Measurements from ENCODE around the gene TMEM18.

Gene TMEM18

DNA sequence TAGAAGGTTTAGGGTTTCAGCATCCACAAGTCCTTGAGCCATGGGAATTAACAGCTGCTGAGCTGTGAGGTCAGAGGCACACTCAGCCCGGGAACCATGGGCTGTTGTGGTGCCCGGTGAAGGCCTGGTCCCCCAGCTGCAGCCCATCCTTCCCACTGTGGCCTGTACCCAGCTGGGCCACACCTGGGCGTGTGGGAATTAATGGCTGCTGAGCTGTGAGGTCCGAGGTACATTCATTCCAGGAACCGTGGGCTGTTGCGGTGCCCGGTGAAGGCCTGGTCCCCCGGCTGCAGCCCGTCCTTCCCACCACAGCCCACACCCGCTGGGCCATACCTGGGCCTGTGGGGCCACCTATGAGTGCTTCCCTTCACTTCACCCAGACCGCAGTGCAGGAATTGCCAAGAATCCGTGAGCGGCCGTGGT lies 25.2 kb downstream of the TMEM18 start:
- DNase-seq (ENCODE audit: low read depth): no peak

DNA sequence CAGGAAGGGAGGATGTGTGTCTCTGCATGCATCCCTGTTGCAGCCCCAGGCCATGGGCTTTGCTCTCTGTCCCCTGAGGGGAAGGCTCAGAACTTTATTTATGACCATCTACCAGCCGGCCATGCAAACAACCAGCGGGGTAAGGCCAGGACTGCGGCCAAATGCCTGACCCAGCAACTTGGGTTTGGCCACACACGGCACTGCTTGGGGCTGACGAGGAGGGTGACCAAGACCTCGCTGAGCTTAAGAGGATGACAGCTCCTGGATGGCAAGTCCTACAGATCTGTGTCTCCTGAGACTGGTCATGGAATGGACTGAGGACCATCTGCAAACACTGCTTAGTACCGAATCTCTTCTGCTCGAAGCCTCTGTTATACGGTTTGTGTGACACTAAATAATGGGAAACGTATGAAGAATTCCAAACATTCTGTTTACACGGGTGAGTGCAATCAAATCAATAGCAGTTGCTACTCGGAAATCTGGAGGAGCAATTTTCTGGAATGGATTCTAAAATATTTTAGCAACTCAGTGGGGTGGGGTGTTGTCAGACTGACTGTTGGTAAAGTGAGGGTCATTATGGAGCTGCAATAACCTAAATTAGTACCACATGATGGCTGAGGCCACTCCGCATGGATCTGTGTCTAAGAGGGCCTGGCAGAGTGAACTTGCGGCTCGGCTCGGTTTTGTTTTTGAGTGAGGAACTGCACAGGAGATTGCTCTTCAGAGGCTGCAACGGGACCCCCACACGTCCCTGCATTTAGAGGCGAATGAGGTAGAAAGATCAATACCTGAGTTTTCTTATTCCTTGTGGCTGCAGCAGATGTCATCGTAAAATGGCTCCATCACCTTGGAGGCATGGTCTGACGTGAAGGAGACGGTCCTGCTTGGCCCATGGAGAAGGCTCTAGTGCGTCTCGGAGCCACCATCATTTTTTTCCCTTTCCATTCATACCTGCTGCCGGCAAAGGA lies 26.6 kb downstream of the TMEM18 start:
- no peak for DNase-seq (ENCODE audit: low read depth)

DNA sequence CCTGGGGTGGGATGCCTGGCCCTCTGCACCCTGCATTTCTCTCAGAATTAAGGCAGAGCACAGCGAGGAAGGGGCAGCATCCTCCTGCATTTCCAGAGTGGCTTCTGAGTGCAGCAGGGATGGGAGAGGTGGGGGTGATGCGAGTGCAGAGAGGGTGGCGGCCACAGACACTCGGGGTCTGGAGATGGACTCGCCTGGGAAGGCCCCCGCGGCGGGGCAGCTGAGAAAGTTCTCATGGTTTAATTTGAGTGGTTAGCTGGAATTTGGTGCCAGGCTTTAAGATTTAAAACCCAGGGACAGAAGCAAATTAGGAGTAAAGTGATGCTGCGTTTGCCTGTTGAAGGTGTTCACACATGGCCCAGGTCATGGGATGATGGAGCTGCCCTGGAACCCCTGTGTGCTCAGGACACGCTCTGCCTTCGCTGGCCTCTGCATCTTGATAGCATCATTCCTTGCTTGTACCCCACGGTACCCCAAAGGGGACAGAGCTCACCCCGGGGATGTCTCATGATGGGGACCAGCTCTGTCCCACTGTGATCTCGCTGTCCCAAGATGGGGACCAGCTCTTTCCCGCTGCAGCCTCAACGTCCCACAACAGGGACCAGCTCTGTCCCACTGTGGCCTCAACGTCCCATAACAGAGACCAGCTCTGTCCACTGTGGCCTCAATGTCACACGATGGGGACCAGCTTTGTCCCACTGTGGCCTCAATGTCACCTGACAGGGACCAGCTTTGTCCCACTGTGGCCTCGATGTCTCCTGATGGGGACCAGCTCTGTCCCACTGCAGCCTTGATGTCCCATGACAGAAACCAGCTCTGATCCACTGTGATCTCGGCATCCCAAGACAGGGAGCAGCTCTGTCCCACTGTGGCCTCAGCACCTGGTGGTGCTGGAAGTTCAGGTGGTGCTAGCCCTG lies 27.5 kb downstream of the TMEM18 start:
- DNase-seq (ENCODE audit: low read depth): no peak

DNA sequence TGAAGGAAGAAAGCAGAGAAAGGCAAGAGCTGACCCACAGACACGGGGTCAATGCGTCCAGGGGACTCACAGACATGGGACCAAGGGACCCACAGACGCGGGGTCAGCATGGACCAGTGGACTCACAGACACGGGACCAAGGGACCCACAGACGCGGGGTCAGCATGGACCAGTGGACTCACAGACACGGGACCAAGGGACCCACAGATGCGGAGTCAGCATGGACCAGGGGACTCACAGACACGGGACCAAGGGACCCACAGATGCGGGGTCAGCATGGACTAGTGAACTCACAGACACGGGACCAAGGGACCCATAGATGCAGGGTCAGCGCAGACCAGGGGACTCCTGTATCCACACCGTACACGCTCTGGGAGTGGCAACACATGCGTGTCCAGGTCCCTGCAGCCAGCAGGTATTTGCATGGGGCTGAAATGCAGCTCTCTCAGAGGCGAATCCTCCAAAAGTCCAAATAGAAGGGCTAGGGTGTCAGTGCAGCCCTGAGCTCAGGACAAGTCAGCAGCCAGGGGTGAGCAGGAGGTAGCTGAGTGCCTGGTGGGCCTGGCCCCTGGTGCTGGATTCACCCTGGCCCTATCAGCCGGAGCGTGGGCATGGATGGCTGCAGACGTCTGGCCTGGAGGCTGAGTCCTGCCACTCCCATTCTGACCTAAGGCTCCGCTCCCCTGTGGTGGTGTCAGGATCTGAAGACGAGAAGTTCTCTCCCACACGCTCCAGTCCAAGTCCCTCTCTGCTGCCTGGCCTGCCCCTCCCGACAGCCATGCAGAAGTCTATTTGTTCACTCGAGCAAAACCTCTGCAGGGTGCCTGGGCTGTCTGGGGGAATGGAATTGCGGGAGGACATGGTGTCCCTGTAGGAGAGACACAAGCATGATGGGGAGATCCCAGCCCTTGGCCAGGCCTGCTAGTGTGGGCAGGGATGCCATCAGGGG lies 28.5 kb downstream of the TMEM18 start:
- DNase-seq (ENCODE audit: low read depth): no peak

DNA sequence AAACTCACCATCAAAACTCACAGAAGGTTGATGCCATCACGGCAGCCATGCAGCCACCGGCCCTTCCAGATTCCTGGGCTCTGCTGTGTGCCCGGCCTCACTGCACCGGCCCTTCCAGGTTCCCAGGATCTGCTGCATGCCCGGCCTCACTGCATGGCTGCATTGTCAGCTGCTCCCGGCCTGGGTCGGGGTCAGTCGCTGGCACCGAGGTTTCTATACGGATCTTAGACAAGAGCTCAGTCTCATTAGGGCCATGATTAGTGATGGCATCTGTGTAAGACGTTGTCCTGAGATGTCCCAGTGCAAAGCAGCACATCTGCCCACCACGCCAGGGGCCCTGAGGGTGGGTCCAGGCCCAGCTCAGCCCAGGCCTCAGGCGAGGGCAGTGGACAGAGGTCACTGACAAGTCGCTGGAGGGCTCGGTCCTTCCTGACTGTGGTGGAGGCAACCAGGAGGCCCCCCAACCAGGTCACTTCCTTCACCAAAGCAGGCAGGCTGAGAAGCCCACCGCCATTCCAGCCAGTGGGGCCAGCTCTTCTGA lies 29.4 kb downstream of the TMEM18 start:
- DNase-seq (ENCODE audit: low read depth): no peak

DNA sequence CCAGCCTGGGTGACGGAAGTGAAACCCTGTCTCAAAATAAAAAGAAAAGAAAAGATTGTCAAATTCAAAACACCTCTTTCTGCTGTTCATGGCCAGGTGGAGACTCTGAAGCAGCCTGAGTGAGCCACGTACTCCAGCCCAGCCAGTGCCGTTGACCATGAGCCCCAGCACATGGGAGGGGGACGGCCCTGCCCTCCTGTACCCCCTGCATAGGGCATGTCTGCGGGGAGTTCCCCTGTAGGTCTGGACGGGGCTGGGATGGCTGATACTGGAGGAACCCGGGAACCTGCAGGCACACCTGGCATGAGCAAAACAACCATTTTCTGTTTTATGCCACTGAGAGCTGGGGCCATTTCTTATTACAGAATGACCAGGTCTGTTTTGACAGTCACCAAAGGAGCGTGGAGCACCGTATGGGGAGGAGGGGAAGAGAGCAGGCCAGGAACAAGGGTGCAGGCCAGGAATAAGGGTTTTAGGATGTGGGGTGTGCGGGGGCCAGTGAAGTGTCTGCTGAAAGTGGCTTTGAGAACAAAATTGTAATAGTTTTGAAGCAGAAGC lies 30.1 kb downstream of the TMEM18 start:
- no peak for DNase-seq (ENCODE audit: low read depth)

DNA sequence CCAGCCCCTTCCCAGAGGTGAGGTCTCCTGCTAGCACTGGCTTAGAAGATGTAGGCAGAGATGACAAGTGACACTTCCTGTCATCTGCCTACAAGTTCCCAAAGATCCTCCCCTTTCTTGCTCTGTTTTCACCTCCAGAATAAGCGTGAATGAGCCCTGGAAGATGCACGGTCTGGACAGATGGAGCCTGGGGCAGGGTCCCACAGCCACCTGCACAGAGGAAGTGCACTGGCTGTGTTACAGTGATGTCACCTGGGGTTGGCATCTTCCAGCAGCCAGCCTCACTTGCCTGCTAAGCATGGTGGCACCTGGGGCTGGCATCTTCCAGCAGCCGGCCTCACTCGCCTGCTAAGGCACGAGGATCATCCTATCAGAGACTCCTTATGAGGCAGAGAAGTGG lies 32.3 kb downstream of the TMEM18 start:
- DNase-seq (ENCODE audit: low read depth): no peak

DNA sequence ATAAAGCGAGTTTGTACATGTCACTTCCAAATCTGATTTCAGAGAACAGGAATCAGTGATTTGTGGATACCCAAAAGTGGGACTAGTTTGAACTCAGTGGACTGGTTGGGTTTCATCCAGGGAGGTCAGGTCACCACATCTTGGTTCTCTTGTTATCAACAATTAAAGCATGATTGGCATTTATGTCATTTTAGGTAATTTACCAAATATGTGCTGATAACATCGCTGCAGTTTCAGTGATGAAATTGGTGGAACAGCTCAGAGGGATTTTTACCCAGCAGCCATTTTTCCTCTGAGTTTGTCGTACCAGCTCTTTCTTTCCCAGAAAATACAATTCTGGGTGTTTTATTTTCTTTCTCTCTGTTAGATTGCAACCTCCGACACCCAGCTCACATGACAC lies 33.4 kb downstream of the TMEM18 start:
- DNase-seq (ENCODE audit: low read depth): no peak

DNA sequence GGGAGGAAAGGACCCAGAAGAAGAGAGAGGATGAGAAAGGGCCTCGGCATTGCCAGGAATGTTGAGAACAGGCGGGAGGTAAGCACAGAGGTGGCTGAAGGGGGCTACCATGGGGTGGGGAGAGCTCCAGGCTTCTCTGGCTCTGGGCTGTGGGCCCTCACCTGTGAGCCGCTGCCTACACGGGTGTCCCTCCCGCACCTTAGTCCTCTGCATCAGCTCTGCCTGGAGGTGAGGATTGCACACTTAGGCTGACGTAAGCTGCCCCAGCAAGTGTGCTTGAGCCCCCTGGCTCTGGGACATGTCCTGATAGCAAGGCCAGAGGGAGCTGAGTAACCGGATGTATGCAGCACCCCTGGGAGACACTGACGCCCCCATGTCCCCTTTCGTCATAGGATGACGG lies 33.9 kb downstream of the TMEM18 start:
- no peak for DNase-seq (ENCODE audit: low read depth)

DNA sequence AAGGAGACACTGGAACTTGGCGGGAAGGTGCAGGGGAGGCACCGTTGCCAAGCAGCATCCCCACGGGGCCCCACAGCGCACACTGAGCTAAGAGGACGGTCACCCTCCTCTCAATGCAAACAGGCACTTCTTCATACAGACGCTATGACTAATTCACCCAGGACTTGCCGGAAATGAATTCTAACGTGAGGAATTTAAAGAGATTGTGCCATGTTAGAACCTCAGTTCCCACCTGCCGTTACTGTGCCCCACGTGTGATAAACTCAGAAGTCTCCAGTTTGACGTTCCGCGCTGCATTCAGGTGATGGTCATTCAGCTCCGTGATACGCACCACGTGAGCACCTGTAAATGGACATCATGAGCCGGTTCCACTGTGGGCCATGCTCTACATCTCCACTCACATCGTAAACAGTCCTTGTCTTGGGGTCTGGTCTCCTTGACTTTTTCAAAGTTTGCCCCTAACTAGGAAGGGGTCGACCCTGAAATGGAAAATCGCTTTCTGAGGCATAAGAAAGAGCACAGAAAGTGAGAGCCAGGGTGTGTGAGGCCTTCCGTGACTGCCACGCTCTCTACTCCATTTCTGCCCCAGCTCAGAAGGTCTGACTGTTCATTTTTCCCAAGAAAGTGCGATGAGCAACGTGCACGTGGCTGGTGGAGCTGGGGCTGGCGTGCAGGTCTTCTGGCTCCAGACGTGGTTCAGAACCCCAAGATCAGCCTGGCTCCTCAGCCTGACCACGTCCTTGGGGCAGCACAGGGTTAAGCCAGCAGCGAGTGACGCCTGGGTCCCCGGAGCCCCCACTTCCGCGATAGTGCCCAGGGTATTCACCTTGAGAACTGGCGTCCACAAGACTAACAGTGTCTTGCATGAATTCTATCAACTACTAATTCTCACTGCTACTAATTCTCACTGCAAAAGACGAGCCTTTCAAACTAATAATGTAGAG lies 35.1 kb downstream of the TMEM18 start:
- DNase-seq (ENCODE audit: low read depth): no peak

DNA sequence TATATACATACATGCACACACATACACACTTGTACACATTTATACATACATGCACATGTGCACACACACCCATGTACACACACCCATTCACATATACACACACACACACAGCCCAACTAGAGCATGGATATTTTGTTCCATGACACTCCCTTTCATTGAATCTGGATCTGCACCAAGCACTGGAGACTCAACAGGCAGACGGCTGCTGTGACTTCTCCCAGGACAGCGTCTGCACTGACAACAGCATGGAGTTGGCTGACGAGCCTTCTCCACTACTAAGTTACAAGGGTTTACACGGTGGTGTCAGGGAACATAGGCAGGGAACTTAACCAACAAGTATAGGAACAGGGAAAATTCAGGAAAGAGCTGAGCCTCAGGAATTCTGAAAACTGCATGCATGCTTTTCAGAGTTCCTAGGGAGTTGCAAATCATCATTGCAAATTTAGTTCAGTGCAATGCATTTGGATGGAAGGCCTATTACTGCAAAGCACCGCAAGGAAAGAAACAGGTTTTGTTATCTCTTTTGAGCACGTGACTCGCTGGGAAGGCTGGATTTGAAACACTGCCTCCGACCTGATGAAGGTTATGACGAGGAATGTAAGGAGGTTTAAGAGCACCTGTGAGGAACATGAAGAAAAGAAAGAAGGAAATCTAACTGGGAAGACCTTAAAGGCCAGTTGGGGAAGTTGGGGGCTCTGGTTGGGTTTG lies 35.9 kb downstream of the TMEM18 start:
- DNase-seq (ENCODE audit: low read depth): no peak

DNA sequence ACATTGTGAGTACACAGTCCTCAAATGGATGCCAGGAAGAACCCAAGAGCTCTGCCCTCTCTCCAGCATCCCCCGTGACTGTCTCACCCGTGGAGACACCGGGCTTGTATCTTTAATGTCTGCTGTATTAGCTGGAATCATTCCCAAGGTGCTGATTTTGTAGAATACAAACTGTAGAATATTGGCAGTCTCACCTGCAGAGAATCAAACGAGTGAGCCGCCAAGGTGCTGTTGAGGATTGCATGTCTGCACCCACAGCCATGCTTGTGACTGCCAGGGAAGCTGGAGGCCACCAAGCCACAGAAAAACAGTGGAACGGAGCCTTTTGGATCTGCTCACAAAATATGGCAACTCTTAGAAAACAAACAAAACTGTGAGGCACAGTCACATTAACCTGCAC lies 37.5 kb downstream of the TMEM18 start:
- no peak for DNase-seq (ENCODE audit: low read depth)

DNA sequence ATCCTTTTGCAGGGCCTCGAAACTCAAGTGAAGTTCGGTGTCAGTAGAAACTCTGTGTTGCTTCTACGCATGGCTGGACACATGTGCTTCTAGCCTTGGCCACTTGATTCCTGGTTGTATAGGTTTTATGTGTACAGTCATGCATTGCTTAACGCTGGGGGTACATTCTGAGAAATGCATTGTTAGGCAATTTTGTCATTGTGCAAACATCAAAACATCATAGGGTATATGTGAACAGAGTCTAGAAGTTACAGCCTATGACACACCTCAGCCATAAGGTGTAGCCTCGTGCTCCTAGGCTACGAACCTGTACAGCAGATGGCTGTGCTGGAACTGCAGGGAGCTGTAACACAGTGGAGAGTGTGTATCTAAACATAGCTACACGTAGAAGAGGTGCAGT lies 39.4 kb downstream of the TMEM18 start:
- no peak for DNase-seq (ENCODE audit: low read depth)

DNA sequence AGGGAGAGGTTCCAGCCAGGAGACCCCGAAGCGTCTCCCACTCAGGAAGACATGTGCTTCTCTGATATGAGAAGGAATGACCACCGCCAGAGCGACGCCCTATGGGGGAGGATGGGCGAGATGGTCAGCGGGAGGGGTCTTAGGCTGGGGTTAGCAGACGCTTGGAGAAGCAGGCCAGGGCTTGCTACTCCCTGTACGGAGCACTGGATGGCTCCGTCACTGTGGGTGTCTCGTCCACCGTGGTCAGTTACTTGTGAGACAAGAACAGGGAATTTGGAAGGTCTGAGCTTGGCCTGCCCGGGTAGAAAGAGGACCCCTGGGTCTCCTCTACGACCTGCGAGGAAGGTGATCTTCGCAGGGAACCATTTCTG lies 39.8 kb downstream of the TMEM18 start:
- DNase-seq (ENCODE audit: low read depth): no peak

DNA sequence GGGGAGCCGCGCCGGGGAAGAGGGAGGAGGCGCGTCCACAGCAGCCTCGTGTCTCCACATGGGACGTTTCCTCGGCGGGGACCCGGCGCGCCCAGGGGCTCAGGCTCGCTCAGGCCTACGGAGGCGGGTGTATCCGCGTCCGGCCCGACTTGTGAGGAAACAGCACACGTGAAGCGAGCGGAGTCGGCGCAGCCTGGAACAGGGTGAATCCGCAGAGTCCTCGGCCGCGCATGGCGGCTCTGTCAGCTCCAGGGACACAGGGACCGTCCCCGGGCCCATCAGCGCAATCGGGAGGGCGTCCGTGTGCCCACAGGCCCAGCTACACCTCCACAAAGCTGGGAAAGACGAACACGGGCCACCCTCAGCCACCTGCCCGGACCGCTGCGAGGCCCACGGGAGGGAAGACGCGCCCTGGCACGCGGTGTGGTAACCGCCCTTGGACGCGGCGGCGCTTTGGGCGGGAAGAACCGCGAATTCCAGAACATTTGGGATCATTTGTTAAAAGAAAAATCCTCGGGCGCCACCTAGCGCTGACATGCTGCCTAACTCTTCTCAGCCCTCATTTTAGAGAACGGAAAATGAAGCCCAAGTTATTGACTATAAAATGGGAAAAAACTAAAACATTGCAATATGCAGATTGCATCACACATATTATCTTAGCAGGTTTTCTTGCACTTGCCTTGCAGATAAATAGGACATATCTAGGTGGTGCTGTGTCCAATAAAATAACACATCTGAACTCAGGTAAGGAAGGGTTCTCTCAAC lies 40.4 kb downstream of the TMEM18 start:
- peak; percentile 8 for DNase-seq (ENCODE audit: low read depth)

DNA sequence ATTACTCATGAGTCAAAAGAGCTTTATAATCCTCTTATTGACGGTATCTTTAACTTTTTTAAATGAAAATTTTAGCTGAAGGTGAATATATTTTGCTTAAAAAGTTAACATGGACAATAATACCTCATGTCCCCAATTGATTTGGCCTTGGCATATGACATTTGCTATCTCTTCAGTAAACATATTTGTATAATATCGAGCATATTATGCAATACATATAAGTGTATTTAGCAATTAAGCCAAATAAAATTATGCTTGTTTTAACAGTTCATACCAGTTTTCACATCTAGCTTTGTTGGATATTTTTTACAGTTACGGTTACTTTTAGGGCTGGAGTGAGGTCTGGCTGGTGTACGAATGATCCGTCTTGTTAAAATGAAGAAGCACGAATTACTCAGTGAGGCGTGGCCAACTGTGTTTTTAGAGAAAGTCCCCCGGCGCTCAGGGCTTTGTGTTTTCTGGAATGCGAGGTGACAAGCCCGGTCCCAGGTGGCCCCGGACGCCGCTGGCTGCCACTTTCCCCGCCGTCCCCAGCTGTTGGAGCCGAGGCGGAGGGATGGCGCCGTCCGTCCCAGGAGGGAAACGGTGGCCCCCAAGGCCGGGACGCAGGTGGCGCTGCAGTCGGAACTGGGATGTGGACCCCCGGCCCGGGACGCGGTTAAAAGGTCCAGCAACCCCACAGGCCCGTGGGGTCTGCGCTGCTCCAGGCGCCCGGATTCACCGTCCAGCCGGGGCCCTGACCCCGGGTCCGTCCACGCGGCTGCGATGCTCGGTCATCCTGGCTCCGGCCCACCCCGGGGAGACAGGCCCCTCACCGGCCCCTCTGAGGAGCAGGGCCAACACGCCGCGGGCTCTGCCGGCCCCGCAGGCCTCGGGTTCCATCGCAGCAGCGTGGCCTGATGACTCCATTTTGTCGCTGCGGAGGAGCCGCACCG lies 41.3 kb downstream of the TMEM18 start:
- DNase-seq (ENCODE audit: low read depth): no peak

DNA sequence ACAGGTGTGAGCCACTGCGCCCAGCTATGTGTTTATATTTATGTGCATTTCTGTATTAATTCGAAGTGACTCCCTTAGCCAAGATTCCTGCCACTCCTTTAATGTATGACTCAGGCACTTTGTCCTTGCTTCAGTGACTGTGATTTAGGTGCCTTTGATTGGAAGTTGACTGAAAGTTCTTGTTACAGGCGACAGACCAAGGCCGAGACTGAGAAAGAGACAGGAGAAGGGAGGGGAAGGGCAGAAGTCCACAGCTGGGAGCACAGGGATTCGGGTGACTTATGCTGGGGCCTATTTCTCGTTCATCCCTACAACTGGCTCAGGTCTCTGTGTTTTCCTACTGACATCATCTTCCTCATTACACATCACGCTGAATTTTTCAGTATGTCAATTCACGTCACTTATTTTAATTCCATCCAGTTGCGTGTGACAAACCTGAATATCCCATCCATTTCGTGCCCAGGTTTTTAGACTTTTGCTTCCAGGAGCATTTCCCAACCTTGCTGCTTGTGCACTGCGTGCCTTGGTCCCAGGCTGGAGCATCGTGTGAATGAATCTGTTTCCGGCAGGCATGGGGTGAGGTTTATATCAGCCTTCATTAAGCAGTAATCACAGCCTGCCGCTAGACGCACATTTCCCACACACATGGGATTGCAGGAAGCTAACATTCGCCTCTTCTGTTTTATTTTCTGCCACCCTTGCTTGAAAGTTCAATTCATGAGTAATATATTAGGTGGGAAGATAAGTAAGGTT lies 42.4 kb downstream of the TMEM18 start:
- no peak for DNase-seq (ENCODE audit: low read depth)
